KOPT-K1 (cell line): ENCODE results near the gene COL12A1.

ENCODE experiments used
- H3K27ac ChIP-seq: fragments of 200-600 bp; sonication (generic); 2 replicates; pipeline ENCODE4 v1.5.1; 2016; ENCODE audit warnings: antibody characterized with exemption, mild to moderate bottlenecking, low read depth, low read length; ENCODE audit not compliant: poor library complexity, severe bottlenecking
- H3K36me3 ChIP-seq: fragments of 200-600 bp; sonication (generic); 2 replicates; pipeline ENCODE4 v1.5.1; 2017; ENCODE audit warnings: antibody characterized with exemption, mild to moderate bottlenecking, low read length, moderate library complexity; ENCODE audit not compliant: insufficient read depth
- H3K9me3 ChIP-seq: fragments of 200-600 bp; sonication (generic); 2 replicates; pipeline ENCODE4 v1.5.1; 2017; ENCODE audit warnings: antibody characterized with exemption, low read length, mild to moderate bottlenecking; ENCODE audit not compliant: insufficient read depth, poor library complexity, severe bottlenecking

Gene COL12A1

DNA sequence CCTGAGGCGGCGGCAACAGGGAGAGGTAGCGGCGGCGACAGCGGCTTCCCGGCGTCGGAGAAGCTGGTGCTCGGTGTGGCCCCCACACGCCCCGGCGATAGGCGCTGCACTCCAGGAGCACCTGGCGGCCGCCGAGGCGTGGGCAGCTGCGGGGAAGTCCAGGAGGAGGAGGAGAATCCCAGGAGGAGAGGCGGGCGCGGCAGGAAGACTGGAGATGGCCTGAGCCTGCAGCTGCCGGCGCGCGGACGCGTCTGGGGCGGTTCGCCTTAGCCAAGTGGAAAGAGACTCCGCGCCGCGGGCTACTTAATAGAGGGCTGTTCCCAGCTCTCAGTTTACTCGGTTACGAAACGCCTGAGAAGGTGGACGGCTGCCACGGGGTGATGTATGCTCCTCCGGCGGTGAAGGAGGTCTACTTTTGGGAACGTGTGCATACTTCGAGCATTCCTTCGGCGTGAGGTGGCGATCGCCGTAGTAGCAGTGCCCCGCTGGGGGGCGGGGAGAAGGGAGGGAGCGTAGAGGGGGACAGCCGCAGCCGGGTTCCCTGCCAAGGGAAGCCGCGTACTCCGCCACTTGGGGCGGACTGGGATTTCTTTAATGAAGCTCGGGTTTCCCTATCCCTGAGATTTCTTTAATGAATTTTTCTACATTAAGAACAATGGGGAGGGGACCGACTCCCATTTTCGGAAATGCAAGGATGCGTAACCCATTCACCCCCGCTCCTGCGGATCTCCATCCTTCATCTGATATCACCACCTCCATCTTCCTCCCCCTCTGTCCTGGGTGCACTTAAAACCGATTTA lies at the start of gene COL12A1:
COL12A1 (minus strand) TSS at position 278 of the 800 bp plus-strand sequence. CDS start 3,261 bp downstream, outside the sequence.
- no peaks in the 10 kb centered on the region for H3K36me3 ChIP-seq
- H3K27ac ChIP-seq = no peak within 1 kb of the TSS
- no peaks in the 10 kb centered on the region for H3K9me3 ChIP-seq

DNA sequence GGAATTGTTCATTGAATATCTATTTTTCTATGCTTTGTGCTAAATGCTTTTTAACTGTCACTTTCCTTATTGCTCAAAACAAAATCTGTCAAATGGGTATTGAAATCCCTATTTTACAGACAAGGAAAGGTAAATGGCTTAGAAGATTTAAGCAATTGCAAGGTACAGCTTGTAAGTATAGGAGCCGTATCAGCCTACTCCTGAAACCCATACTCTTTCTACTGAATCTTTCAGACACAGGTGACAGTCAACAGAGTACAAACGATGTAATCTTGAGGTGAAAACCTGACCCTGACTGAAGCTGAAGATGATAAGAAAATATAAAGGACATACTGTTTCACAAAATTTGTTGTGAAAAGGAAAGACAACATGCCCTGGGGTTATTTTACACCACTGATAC lies 44.7 kb upstream of the COL12A1 start:
- Histone ChIP-seq H3K36me3 (peaks cover 18% of the 10 kb centered on the region), H3K27ac (no peak overlapping the region), H3K9me3 (no peaks in the 10 kb centered on the region)

DNA sequence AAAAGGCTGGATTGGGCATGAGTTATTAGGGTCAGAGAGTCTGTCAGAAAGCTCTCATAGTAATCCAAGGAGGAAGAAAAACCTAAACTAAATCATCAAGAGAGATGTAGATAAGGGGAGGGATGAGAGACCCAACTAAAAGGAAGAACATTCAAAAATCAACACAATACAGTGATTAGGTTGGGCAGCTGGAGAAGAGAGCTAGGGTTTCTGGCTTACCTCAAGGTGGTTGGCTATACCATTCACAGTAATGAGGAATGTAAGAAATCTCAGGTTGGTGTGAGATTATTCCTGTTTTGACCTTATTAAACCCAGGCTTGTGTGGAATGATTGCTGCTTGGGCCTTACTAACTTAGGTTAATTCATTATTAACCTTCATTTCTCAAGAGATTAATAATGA lies 44.0 kb upstream of the COL12A1 start:
- Histone ChIP-seq H3K36me3 (peaks cover 11% of the 10 kb centered on the region), H3K9me3 (no peaks in the 10 kb centered on the region), H3K27ac (no peak overlapping the region)

DNA sequence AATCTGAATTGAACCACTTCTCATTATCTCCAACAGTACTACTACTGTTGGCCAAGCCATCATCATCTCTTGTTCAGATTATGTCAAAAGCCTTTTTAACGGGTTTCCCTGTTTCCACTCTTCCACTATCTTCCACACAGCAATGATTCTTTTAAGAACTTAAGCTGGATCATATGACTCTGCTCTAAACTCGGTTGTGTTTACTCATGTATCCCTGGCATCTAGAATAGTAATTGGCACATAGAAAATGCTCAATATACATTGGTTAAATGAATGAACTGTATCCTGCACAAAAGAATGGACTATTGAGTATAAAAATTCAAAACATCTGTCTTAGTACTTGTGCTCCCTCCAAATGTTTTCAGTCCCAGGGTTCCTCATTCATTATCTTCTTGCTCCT lies 40.5 kb upstream of the COL12A1 start:
- peaks cover 4% of the 10 kb centered on the region; the same call in 1 of the 2 replicates for H3K36me3 ChIP-seq
- H3K27ac ChIP-seq = no peak overlapping the region
- H3K9me3 ChIP-seq = no peaks in the 10 kb centered on the region

DNA sequence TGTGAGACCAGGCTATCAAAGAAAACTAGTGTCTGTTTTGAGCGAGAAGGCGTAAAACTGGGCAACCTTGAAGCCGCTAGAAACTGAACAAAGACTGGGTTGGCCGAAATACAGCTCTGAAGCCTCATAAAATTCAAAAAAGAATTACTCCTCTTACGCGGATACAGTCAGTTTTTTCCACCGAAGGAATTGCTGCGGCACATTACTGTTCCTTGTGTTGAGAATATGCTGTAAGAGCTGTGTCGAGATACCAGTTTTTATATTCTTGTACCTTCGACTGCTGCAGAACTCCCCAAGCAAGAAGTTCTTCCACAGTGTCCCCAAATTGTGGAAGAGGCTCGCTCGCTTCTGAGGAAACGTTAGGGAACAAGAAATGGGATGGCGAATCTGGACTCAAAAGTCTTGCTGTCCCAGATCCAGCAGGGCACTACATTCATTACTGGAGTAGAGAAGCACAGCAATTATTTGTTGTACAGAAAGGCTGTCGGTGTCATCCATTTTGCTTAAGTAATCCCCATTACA lies 38.3 kb upstream of the COL12A1 start:
- H3K27ac ChIP-seq = peak overlapping the region; percentile 91
- H3K9me3 ChIP-seq = no peaks in the 10 kb centered on the region
- peaks cover 26% of the 10 kb centered on the region for H3K36me3 ChIP-seq

DNA sequence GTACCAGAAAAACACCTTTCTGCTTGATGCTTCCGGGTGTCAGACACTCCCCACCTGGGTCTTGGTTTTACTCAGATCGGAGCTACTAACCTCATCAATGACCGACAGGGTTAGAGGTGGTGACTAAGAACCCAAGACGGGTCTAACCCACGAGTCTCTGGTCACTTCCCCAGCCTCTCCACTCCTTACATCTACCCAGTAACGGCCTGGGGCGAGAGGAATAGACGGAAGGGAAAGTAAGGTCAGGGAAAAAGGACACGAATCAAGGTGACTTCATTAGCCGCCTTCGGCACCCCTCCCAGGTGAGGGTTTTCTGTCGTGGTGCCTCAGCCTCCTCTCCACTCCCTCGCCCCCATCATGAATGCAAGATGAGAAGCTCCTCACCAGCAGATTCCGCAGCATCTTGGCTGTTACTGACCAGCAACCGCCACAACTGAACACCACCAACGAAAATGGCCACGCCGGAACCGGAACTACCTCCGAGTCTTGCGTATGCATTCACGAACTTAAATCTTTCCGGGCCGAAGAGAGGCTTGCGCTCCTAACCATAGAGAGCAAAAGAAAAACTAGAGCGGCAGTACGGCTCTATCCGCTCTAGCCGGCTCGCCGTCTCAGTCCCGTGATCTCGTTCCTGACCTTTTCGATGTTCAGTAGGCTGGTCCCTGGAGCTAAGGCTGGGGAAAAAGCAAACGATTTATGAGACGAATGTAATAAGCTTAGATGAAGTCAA lies 37.6 kb upstream of the COL12A1 start, which contains the start of gene COX7A2:
COX7A2 (minus strand) TSS at position 469 of the 730 bp plus-strand sequence; CDS start at position 402, 67 bp downstream.
- Histone ChIP-seq H3K27ac (peak within 1 kb of the TSS; percentile 91), H3K9me3 (no peaks in the 10 kb centered on the region), H3K36me3 (peaks cover 32% of the 10 kb centered on the region)

DNA sequence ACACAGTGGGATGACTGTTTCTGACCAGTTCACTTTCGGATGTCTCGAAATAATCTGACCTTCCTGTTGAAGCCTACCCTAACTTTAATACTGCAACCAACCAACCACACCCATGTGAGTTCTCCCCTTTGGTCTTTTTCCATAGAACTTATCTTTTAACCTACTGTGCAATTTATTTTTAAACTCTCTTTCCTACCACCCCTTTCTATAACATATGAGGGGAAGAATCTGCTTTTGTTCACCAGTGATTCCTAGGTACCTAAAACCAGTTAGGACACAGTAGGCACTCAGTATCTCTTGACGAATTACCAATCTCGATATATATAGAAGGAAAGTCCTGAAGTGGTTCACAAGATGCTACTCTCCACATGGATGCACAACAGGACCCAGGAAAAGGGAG lies 30.8 kb upstream of the COL12A1 start:
- Histone ChIP-seq H3K9me3 (no peaks in the 10 kb centered on the region), H3K36me3 (peaks cover 51% of the 10 kb centered on the region), H3K27ac (no peak overlapping the region)

DNA sequence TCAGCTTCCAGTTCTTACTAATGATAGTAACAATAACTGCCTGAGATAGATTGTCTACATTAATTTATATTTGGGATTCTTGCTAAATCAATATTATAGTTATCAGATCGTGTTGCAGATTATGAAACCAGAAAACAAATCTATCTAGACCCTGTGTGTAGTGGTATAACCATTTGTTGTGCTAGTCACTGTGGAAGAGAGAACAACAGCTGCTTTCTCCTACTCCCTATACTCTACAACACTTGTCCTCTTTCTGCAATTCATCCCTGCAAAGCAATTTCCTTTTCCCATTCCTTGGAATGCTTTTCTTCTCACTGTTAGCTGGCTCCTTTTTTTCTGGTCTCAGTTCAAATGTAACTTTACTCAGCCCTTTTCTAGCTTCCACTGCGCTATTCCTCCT lies 29.4 kb upstream of the COL12A1 start:
- peaks cover 38% of the 10 kb centered on the region for H3K36me3 ChIP-seq
- H3K27ac ChIP-seq = no peak overlapping the region
- no peaks in the 10 kb centered on the region for H3K9me3 ChIP-seq

DNA sequence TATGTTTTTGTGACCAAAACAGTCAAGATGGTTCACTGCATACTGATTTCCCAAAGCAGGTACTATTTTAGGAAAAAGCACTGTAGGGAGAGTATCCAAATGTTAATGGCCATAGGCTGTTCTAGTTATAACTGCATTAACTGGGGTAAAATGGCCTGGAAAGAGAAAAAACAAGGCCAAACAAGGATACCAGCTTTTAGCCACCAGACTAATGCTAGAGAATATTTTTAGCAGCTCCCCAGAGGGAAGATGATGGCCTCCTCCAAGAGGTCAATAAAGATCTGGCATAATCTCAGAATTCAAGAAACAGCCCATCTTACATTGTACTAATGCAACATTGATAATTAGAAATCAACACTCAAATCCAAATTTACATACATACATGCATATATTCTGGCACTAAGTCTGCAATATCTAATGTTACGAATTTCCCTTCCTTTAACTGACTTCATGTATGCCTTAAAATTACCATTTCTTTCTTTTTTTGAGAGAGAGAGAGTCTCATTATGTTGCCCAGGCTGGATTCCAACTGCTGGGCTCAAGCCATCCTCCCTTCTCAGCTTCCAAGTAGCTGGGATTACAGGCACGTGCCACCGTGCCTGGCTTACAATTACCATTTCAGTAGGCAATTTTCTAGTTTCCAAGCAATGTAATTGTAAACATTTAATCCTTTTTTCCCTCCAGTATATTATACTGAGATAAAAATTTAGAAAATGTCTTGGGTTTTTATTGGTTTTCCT lies 28.4 kb upstream of the COL12A1 start:
- Histone ChIP-seq H3K9me3 (no peaks in the 10 kb centered on the region), H3K36me3 (peaks cover 28% of the 10 kb centered on the region), H3K27ac (no peak overlapping the region)

DNA sequence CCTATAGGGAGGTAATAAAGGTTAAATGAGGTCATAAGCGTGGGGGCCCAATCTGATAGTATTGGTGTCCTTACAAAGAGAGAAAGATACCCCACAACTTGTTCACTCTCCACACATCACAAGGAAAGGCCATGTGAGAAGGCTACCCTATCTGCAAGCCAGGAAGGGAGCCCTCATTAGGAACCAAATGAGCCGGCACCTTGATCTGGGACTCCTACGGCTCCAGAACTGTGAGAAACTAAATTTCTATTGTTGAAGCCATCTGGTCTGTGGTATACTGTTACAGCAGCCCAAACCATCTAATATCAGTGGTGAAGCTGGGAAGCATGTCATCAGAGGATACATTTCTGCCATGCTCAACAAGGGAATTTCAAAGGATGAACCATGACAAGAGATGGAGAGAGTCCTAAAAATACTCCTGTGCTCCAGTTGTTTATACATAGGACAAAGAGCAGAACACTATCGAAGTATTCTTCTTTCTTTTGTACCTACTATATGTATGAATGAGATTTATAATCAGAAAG lies 27.3 kb upstream of the COL12A1 start:
- H3K27ac ChIP-seq = no peak overlapping the region
- no peaks in the 10 kb centered on the region for H3K9me3 ChIP-seq
- H3K36me3 ChIP-seq = peaks cover 20% of the 10 kb centered on the region

DNA sequence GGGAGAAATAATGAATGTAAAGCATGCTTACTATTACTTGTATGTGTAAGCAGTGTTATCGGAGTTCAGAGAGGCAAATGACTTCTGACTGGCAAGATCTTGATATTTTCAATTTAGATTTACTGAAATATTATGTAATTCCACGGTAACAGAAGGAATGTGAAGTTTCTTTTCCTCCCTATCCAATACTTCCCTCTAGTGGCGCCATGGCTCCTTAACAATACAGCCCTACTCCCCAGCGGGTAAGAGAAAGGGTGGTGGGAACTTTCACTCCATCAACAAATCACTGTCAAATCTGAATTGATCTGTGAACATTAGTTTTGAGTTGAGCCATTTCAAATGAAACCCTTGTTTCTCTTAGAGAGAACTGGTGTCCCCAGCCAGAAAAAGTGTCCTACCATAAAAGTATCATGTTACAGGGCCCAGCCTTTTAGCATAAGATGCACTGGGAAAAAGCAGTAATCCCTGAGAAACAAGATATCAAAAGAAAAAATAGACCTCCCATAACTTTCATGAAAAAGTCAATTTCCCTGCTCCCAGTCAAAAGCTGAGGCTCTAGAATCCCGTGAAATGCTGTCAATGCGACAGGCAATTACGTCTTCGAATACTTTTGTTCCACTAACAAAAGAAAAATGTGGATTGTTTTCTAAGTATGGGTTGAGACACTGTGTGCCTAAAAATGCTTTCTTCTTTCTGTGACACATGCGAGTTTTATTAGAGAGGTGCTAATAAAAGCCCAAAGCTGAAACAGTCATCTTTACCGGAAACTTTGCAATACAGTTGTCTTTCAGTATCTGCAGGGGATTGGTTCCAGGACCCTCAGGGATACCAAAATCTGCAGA lies 24.9 kb upstream of the COL12A1 start:
- Histone ChIP-seq H3K36me3 (no peaks in the 10 kb centered on the region), H3K9me3 (no peaks in the 10 kb centered on the region), H3K27ac (no peak overlapping the region)

DNA sequence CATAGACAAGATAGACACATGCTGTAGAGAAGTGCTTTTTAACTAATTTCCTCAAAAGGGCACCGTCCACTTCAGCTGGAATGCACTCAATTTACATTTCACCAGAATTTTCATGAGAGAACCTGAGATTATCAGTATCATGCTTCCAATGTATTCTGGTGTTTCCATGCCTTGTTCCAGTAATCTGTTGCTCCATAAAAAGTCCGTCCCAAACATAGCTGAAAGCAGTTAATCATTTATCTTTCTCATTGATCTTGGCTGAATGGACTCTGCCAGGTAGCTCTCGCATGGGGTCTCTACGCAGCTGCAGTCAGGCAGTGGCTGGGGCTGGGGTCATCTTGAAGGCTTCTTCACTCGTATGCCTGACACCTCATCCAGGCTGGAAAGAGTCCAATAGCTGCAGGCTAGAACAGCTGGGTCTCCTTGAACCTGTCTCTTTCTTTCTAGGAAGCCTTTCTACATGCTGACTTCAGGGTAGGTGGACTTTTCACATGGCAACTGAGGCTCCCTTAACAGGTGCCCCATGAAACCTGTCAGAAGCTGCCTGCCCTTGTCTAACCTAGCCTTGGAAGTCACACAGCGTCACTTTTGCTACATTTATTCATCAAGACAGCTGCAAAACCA lies 18.6 kb upstream of the COL12A1 start:
- H3K9me3 ChIP-seq = no peaks in the 10 kb centered on the region
- no peaks in the 10 kb centered on the region for H3K36me3 ChIP-seq
- H3K27ac ChIP-seq = no peak overlapping the region

DNA sequence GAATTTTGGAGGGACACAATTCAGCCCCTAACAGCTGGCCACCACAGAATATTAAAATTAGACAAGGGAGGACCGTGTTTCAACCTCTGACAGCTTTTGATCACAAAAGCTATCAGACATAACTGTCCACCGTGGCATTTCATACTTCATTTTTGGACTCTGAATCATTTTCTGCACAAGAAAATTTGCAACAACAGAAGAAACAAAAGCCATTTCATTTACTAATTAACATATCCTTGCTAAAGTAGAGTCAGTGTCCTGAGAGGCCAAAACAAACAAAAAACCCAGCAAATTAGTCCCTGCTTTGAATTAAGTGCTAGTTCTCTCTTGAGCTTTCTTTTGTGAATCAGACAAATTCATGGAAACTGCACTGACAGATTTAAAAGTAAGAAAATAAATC lies 17.6 kb upstream of the COL12A1 start:
- Histone ChIP-seq H3K36me3 (no peaks in the 10 kb centered on the region), H3K9me3 (no peaks in the 10 kb centered on the region), H3K27ac (no peak overlapping the region)

DNA sequence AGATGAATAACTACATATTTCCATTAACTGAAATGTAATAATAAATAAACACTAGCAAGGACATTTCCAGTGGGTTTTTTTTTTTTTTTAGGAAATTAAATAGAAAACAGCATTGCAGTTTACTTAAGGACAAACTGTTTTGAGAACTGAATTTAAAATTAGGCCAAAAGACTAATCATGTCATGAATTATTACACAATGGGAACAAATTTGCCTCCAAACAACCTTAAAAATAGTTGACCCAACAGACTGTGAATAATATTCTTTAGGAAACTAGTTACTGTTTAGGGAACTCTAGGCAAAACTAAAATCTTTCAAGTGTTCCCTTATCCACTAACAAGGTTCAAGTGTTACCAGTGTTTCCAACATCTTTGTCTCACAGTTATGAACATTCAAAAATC lies 16.4 kb upstream of the COL12A1 start:
- Histone ChIP-seq H3K9me3 (no peaks in the 10 kb centered on the region), H3K27ac (no peak overlapping the region), H3K36me3 (no peaks in the 10 kb centered on the region)
